CD1c-positive myeloid dendritic cell (primary cell): ENCODE measurements around the gene FOXM1.
"Not testable (repeated sequence)": the region's sequence is repeated elsewhere in the genome, so short reads cannot be mapped to it uniquely, and the experiment has no call there.

ENCODE experiments used
- DNase-seq: peaks from one replicate; pipeline ENCODE4 v3.0.0-alpha.2; 2016; ENCODE audit errors: extremely low spot score

Gene FOXM1

DNA sequence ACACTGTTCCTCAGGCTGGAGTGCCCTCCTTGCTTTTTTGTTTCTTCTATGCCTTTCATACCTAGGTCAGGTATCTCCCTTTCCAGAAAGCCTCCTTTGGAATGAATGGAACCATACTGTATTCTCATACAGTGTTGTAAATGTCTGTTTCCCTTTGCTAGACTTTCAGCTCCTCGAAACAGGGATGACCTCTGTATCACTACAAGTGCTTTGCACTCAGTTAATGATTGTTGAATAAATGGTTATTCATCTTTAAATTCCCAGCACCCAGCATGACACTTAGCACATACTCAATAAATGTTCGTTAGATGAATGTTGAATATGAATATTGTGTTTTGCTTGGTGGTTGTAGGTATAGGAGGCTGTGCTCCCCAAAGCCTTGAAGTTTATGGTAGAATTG, 7.8 kb upstream of the FOXM1 start:
- DNase-seq, result no peak

DNA sequence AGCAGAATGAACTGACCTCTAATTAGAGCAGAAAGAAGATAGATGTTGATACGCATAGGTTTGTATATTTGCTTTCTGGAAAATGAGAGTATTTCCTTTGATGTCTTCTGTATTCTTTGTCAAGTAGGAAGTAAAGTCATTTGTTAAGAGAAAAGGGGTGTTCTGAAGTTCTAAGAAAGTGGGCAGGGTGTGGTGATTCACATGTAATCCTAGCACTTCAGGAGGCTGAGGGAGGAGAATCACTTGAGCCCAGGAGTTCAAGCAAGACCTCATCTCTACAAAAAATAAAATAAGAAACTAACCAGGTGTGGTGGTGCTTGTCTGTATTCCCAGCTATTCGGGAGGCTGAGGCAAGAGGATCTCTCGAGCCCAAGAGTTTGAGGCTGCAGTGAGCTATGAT, 2.9 kb upstream of the FOXM1 start:
- peak; percentile 1 for DNase-seq

GRCh38 chr12:2877953-2878732, 1.2 kb upstream of the FOXM1 start:
- DNase-seq, result peak; percentile 82

GRCh38 chr12:2876431-2877046, 435 bp downstream of the FOXM1 start:
- DNase-seq, result peak; percentile 2

- not testable (repeated sequence) for DNase-seq
Observed at GRCh38 chr12:2868986-2869632, 7.9 kb downstream of the FOXM1 start.

DNA sequence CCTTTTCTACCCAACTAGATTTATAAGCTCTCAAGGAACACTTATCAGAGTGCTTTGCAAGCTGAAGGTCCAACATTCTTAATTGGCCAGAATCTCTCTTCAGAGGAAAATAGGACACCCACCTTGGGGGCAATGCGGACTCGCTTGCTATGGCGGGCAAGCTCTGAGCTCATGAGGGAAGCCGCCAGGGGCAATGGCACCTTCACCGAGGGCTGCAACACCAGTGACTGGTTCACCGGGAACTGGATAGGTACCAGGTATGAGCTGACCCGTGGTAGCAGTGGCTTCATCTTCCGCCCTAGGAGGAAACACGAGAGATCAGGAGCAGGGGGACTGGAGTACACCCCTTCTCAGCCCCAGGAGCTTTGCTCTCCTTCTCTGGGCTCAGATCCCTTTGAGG, 12.8 kb downstream of the FOXM1 start:
- no peak for DNase-seq

DNA sequence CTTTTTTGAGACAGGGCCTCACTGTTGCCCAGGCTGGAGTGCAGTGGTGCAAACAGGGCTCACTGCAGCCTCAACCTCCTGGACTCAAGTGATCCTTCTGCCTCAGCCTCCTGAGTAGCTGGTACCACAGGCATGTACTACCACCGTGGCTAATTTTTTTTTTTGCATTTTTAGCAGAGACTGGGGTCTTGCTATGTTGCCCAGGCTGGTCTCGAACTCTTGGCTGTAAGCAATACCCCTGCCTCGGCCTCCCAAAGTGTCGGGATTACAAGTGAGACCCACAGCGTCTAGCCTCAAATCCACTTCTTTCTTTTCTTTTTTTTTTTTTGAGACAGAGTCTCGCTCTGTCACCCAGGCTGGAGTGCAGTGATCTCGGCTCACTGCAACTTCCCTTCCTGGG, 13.6 kb downstream of the FOXM1 start:
- not testable (repeated sequence) for DNase-seq

DNA sequence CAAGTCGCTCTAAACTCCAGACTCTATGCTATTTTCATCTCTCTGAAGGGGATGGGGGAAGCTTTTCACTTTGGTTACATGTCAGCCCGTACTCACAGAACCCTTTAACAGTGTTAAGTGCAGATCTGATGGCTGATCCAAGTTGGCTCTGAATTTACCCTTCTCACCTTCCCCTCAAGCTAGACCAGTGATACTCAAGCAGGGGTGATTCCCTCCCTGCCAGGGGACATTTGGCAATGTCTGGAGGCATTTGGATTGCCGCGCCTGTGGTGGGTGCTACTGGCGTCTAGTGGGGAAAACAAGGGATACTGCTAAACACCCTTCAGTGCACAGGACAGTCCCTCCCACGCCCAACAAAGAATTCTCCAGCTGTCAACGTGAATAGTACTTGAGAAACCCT, 14.1 kb downstream of the FOXM1 start:
- no peak for DNase-seq

GRCh38 chr12:2860170-2860569, 16.8 kb downstream of the FOXM1 start:
- no peak for DNase-seq

DNA sequence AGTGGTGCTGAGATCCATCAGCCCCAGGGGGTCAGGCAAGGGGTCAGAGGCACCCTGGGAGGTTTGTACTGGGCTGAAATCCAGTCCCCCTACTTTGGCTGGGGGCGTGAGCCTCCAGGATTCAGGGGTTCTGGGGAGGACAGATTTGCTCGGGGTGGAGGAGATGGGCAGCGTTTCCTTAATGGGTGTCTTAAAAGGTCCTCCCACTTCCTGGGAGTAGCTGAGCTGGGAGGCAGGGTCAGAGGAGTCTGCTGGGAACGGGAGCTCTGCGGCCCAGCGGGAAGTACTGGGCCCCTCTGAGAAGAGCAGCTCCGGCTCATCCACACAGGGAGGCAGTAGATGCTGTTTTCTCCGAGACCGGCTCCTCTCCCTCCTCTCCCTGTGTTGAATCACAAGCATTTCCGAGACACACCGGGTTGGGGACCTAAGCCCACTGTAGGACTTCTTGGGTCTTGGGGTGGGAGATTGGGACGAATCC, 18.0 kb downstream of the FOXM1 start:
- DNase-seq, result no peak

GRCh38 chr12:2858334-2858733, 18.6 kb downstream of the FOXM1 start:
- no peak for DNase-seq

DNA sequence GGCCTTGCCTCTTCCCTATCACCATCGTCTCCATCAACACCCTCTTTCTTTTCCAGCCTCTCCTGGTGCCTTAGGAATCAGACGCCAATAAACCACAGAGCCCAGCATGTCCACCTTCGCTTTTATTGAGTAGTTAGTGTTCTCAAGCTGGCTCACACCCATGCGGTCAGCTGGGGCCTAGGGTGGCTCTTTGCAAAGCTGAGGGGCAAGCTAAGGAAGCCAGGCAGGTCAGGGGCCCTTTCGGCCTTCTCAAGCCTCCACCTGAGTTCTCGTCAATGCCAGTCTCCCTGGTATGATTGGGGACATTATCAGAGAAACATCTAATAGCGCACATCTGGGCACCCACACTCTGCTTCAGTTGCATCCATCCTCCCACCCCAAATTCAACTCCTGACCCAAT, 19.4 kb downstream of the FOXM1 start:
- no peak for DNase-seq

DNA sequence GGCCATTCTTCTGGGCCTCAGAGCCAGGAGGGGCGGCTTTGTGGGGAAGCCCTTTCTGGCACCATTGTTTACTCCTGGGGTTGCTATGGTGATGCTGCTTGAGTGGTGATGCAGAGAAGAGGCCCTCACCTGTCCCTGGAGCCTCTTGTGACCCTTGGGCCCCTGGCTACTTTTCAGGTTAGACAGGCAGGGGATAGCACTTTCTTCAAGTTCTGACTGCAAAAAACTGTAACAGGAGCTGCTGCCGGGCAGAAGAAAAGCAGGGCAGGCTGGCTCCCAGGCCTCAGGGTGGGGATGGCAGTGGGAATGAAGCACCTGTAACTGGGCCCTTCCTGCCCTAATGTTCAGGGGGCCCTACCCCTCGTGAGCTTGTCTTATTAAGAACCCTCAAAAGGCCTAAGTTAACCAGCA, 19.9 kb downstream of the FOXM1 start, which contains the start of gene TEX52:
Gene TEX52 (minus strand): TSS at position 19 of the 411 bp plus-strand sequence. CDS start 13 bp downstream, at position 6.
- DNase-seq, result no peak

DNA sequence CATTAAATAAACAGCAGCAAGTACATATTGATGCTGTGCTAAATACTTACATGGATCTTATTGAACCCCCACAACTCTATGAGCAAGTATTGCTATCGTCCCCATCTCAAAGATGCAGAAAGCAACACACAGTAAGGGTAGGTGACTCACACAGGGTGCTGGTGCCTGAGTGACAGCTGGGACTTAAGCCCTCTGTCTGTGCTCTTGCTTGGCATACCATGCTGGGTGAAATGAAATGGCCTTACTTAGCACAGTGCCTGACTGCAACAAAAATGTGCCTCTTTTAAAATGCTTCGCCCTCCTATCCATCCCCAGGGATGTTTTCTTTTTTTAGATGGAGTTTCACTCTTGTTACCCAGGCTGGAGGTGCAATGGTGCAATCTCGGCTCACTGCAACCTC, 20.9 kb downstream of the FOXM1 start:
- DNase-seq, result no peak

- DNase-seq, result no peak
Observed at GRCh38 chr12:2855546-2855945, 21.4 kb downstream of the FOXM1 start.

DNA sequence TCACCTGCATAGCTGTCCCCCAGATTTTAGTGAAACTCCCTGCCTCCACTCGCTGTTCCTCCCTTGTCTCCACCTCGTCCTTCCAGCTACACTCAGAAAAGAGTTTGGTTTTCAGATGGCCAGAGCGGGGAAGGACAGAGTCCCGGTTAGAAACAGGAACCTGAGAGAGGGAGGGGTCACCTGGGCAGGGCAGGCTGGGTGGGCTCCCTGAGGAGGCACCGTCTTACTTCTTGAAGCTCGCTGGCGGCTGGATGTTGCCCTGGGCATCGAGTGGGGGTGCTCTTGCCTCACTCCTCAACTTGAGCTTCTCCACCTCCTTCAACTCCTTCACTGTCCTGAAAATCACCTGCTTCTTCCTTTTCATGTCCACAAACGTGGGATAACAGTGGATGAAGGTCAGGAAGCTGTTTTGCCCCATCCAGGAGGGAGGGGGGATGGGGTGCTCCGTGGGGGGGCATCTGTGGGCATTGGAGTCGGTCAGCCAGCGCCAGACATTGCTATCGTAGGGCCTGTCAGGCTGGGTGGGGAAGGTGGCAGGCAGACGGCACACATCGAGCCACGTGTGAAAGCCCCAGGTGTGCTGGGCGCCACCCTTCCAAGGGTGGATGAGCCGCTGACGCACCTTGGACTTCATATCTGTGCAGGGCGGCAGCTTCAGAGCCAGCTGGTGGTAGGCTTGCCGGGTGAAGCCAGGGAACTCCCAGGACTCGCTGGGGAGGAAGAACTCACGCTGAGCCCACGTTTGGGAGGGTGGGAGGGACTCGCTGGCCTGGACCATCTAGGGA, 22.1 kb downstream of the FOXM1 start:
- DNase-seq, result no peak

DNA sequence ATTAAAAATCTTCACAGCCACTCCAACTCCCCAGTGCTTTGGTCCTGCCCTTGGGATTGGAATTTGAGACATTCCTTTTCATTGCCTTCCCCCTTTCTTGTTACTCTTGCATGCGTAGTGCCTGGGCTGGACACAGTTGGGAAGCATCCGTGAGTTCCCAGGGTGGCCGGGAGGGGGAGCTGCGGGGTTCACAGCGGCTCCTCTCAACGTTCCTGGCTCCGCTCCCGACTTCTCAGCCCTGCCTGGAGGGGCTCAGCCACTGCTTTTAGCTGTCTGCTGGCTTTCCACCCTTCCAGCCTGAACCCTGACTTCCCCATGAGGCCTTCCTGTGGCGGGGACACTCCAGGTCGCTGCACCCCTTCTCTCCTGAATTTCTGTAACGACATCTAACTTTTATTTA, 23.3 kb downstream of the FOXM1 start:
- DNase-seq, result peak; percentile 56

DNA sequence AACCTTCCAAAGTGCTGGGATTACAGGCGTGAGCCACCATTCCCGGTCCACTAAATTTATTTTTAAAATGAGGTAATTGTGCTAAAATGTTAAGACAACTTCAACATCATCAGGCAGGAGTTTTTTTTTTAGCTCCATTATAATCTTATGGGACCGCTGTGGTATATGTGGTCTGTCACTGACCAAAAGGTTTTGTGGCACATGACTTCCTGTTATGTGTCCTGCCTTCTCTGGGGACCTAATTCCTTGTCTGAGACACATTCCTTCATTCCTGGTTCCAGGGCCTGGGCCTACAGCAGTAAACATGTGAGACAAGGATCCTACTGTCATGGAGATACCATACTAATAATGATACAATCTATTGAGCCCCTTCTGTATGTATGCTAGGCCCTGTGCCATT, 25.0 kb downstream of the FOXM1 start:
- DNase-seq, result no peak

DNA sequence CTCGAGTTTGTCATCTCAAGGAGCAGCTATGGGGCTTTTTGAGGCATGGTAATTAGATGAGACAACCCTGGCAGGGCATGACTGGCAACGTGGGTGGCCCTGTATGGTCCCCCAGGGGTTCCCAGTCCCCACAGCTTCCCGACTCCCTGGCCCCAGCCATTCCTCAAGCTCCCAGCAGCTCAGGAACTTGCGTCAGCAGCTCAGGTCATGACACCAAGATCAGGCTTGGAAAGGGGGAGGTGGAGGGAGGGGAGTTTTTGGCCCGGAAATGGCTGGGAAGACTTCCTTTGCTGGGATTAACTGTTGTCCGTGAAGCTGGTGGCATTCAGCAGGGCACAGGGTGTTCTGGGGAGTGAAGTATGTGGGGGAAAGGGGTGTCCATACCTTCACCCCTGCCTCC, 31.7 kb downstream of the FOXM1 start:
- DNase-seq, result no peak

- DNase-seq, result no peak
Observed at GRCh38 chr12:2844786-2845185, 32.2 kb downstream of the FOXM1 start.

- DNase-seq, result no peak
Observed at GRCh38 chr12:2842948-2843347, 34.0 kb downstream of the FOXM1 start.

DNA sequence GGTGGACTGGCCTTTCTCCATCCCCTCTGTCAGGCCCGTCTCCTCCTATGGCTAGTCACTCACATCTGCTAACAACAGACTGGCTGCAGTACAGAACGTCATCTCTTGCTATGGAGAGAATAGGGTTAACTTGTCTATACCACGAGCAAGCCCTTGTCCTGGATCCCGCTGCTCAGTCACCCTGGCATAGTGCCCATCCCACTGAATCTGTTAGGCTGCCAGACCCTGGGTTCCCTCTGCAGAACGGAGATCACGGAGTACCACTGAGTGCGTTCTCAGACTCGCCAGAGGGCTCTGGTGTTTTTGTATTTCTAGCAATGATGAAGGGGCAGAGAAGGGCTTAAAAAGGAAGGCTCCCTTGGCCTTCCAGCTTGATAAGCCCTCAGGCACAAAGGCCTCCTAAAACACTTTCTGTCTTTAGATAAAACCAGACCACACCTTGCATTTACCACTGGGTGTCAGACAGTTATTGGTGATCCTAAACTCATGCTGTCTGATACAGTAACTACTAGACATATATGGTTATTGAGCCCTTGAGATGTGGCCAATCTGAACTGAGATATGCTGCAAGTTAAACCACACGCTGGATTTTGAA, 35.8 kb downstream of the FOXM1 start:
- no peak for DNase-seq
